ENCODE data around the gene CST3.
"Not testable (repeated sequence)": the region's sequence is repeated elsewhere in the genome, so short reads cannot be mapped to it uniquely, and the experiment has no call there.

Gene CST3

DNA sequence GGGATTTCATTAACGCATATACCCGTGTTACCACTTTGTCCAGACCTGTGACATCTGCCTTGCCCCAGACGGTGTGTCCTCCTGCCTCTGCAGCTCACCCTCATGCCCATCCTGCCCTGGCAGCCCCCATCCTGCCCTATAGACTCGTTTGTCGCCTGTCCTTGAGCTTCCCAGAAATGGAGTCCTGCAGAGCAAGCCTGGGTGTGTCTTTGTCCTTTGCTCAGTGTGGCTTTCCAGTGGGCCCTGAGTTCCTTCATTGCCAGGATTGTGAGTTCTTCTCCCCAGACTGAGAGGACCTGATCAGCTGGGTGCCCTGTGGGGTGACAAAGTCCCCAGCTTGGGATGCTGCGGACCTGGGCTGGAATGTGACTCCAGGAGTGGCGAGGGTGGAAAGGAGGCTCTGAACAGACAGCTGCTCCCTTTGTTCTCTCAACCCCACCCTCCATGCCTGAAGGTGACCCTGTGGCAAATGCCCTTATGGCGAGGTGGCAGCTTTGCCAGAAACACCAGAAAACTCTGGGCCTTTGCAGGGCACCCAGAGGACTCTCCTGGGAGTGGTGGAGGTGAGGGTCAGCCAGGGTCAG, 2.4 kb upstream of the CST3 start:
- H3K27ac ChIP-seq (ENCODE audit: low read depth, low read length): no peak overlapping the region
- H3K4ac ChIP-seq (ENCODE audit: low read depth, low read length): no peak overlapping the region
- no peak overlapping the region for H3K4me3 ChIP-seq (ENCODE audit: low read length)
- no peaks in the 10 kb centered on the region for H3K27me3 ChIP-seq (ENCODE audit: insufficient read depth, low read length, poor library complexity)
- no peak for DNase-seq
- H3K79me2 ChIP-seq (ENCODE audit: control insufficient read depth, insufficient read depth, low read length): no peaks in the 10 kb centered on the region
- no peak overlapping the region for H3K9ac ChIP-seq (ENCODE audit: low read length)
- WGBS (ENCODE audit: extremely low coverage, insufficient coverage, low lambda C conversion rate): no CpG with 5 or more reads among the region's 8 CpGs
- no peak overlapping the region for H3K18ac ChIP-seq (ENCODE audit: low read length)
- H3K4me1 ChIP-seq (ENCODE audit: control insufficient read depth, low read depth, low read length): no peaks in the 10 kb centered on the region
- H2BK5ac ChIP-seq (ENCODE audit: low read length): no peak overlapping the region
- no peak overlapping the region for H3K4me2 ChIP-seq (ENCODE audit: low read length)
- H3K56ac ChIP-seq (ENCODE audit: low read length): no peak overlapping the region
- H4K8ac ChIP-seq (ENCODE audit: low read depth, low read length): no peak overlapping the region
- no peak overlapping the region for H2BK120ac ChIP-seq (ENCODE audit: low read depth, low read length)
- no peak overlapping the region for H4K5ac ChIP-seq (ENCODE audit: low read length)
- H2BK15ac ChIP-seq (replicated peaks; ENCODE audit: low read depth): no peak overlapping the region
- no peaks in the 10 kb centered on the region for H3K36me3 ChIP-seq (ENCODE audit: control insufficient read depth, insufficient read depth, low read length)
- no peak overlapping the region for H2AK5ac ChIP-seq (ENCODE audit: low read length)
- no peak overlapping the region for H3K23ac ChIP-seq (ENCODE audit: low read length)
- no peaks in the 10 kb centered on the region for H3K79me1 ChIP-seq (ENCODE audit: low read length)

- no peak overlapping the region for H3K27ac ChIP-seq (ENCODE audit: low read depth, low read length)
- no peaks in the 10 kb centered on the region for H3K79me2 ChIP-seq (ENCODE audit: control insufficient read depth, insufficient read depth, low read length)
- no peak overlapping the region for H3K4me2 ChIP-seq (ENCODE audit: low read length)
- no peak overlapping the region for H2AK5ac ChIP-seq (ENCODE audit: low read length)
- H4K5ac ChIP-seq (ENCODE audit: low read length): no peak overlapping the region
- H3K27me3 ChIP-seq (ENCODE audit: insufficient read depth, low read length, poor library complexity): no peaks in the 10 kb centered on the region
- no CpG with 5 or more reads among the region's 8 CpGs for WGBS (ENCODE audit: extremely low coverage, insufficient coverage, low lambda C conversion rate)
- no peak overlapping the region for H3K4me3 ChIP-seq (ENCODE audit: low read length)
- no peak overlapping the region for H3K4ac ChIP-seq (ENCODE audit: low read depth, low read length)
- H2BK120ac ChIP-seq (ENCODE audit: low read depth, low read length): no peak overlapping the region
- H3K9ac ChIP-seq (ENCODE audit: low read length): no peak overlapping the region
- H3K79me1 ChIP-seq (ENCODE audit: low read length): no peaks in the 10 kb centered on the region
- H3K56ac ChIP-seq (ENCODE audit: low read length): no peak overlapping the region
- no peak overlapping the region for H2BK15ac ChIP-seq (replicated peaks; ENCODE audit: low read depth)
- H4K8ac ChIP-seq (ENCODE audit: low read depth, low read length): no peak overlapping the region
- no peak for DNase-seq
- H3K23ac ChIP-seq (ENCODE audit: low read length): no peak overlapping the region
- H3K4me1 ChIP-seq (ENCODE audit: control insufficient read depth, low read depth, low read length): no peaks in the 10 kb centered on the region
- H3K18ac ChIP-seq (ENCODE audit: low read length): no peak overlapping the region
- no peak overlapping the region for H2BK5ac ChIP-seq (ENCODE audit: low read length)
- no peaks in the 10 kb centered on the region for H3K36me3 ChIP-seq (ENCODE audit: control insufficient read depth, insufficient read depth, low read length)
These were observed 1.8 kb upstream of the CST3 start for GRCh38 chr20:23639490-23639958.

- no peak overlapping the region for H2AK5ac ChIP-seq (ENCODE audit: low read length)
- DNase-seq: no peak
- H2BK5ac ChIP-seq (ENCODE audit: low read length): no peak overlapping the region
- no peak overlapping the region for H3K23ac ChIP-seq (ENCODE audit: low read length)
- peak overlapping the region; percentile 56 for H3K56ac ChIP-seq (ENCODE audit: low read length)
- H3K4me1 ChIP-seq (ENCODE audit: control insufficient read depth, low read depth, low read length): no peaks in the 10 kb centered on the region
- no peaks in the 10 kb centered on the region for H3K79me2 ChIP-seq (ENCODE audit: control insufficient read depth, insufficient read depth, low read length)
- no peak overlapping the region for H3K27ac ChIP-seq (ENCODE audit: low read depth, low read length)
- H2BK120ac ChIP-seq (ENCODE audit: low read depth, low read length): no peak overlapping the region
- WGBS (ENCODE audit: extremely low coverage, insufficient coverage, low lambda C conversion rate): no CpG with 5 or more reads among the region's 9 CpGs
- H2BK15ac ChIP-seq (replicated peaks; ENCODE audit: low read depth): no peak overlapping the region
- no peaks in the 10 kb centered on the region for H3K36me3 ChIP-seq (ENCODE audit: control insufficient read depth, insufficient read depth, low read length)
- no peak overlapping the region for H3K4me2 ChIP-seq (ENCODE audit: low read length)
- no peak overlapping the region for H3K9ac ChIP-seq (ENCODE audit: low read length)
- no peak overlapping the region for H3K4ac ChIP-seq (ENCODE audit: low read depth, low read length)
- H3K79me1 ChIP-seq (ENCODE audit: low read length): no peaks in the 10 kb centered on the region
- no peak overlapping the region for H3K4me3 ChIP-seq (ENCODE audit: low read length)
- H3K27me3 ChIP-seq (ENCODE audit: insufficient read depth, low read length, poor library complexity): no peaks in the 10 kb centered on the region
- no peak overlapping the region for H4K5ac ChIP-seq (ENCODE audit: low read length)
- H4K8ac ChIP-seq (ENCODE audit: low read depth, low read length): no peak overlapping the region
- no peak overlapping the region for H3K18ac ChIP-seq (ENCODE audit: low read length)
These were observed 554 bp upstream of the CST3 start for GRCh38 chr20:23638309-23638708.

DNA sequence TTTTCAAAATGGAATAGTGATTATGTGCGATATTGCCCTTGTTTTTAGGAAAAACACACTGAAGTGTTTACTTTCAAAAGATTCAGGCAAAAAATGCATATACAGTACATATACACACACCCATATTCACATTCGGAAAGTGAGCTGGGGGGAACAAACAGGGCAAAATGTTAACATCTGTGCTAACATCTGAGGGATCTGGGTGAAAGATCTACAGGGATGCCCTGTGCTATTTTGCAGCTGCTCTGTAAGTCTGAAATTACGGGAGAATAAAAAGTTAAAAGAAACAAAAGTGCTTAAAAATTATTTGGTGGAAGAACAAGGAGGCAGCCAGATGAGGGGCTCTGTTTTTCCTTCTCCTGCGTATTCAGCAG, 860 bp downstream of the CST3 start:
- Histone ChIP-seq H3K4me3 (ENCODE audit: low read length) (no peak overlapping the region), H3K79me1 (ENCODE audit: low read length) (no peaks in the 10 kb centered on the region), H3K27me3 (ENCODE audit: insufficient read depth, low read length, poor library complexity) (no peaks in the 10 kb centered on the region), H4K5ac (ENCODE audit: low read length) (no peak overlapping the region), H3K27ac (ENCODE audit: low read depth, low read length) (no peak overlapping the region), H3K56ac (ENCODE audit: low read length) (peak overlapping the region; percentile 88), H3K23ac (ENCODE audit: low read length) (no peak overlapping the region), H3K79me2 (ENCODE audit: control insufficient read depth, insufficient read depth, low read length) (no peaks in the 10 kb centered on the region), H3K4me2 (ENCODE audit: low read length) (peak overlapping the region; percentile 78), H2BK15ac (replicated peaks; ENCODE audit: low read depth) (no peak overlapping the region), H2BK120ac (ENCODE audit: low read depth, low read length) (no peak overlapping the region), H3K4me1 (ENCODE audit: control insufficient read depth, low read depth, low read length) (no peaks in the 10 kb centered on the region), H3K4ac (ENCODE audit: low read depth, low read length) (no peak overlapping the region), H2BK5ac (ENCODE audit: low read length) (no peak overlapping the region), H4K8ac (ENCODE audit: low read depth, low read length) (no peak overlapping the region), H3K9ac (ENCODE audit: low read length) (peak overlapping the region; percentile 84), H3K18ac (ENCODE audit: low read length) (peak overlapping the region; percentile 15), H2AK5ac (ENCODE audit: low read length) (no peak overlapping the region), H3K36me3 (ENCODE audit: control insufficient read depth, insufficient read depth, low read length) (no peaks in the 10 kb centered on the region)
- WGBS (ENCODE audit: extremely low coverage, insufficient coverage, low lambda C conversion rate): no CpG with 5 or more reads among the region's 4 CpGs
- DNase-seq: no peak

- Histone ChIP-seq H3K27ac (ENCODE audit: low read depth, low read length) (no peak overlapping the region), H3K9ac (ENCODE audit: low read length) (no peak overlapping the region), H3K4ac (ENCODE audit: low read depth, low read length) (no peak overlapping the region), H3K79me2 (ENCODE audit: control insufficient read depth, insufficient read depth, low read length) (no peaks in the 10 kb centered on the region), H3K79me1 (ENCODE audit: low read length) (no peaks in the 10 kb centered on the region), H4K8ac (ENCODE audit: low read depth, low read length) (no peak overlapping the region), H2BK15ac (replicated peaks; ENCODE audit: low read depth) (no peak overlapping the region), H4K5ac (ENCODE audit: low read length) (no peak overlapping the region), H3K23ac (ENCODE audit: low read length) (no peak overlapping the region), H3K27me3 (ENCODE audit: insufficient read depth, low read length, poor library complexity) (no peaks in the 10 kb centered on the region), H2BK5ac (ENCODE audit: low read length) (no peak overlapping the region), H3K4me1 (ENCODE audit: control insufficient read depth, low read depth, low read length) (no peaks in the 10 kb centered on the region), H3K56ac (ENCODE audit: low read length) (peak overlapping the region; percentile 36), H3K18ac (ENCODE audit: low read length) (no peak overlapping the region), H2AK5ac (ENCODE audit: low read length) (no peak overlapping the region), H2BK120ac (ENCODE audit: low read depth, low read length) (no peak overlapping the region), H3K4me3 (ENCODE audit: low read length) (no peak overlapping the region), H3K36me3 (ENCODE audit: control insufficient read depth, insufficient read depth, low read length) (no peaks in the 10 kb centered on the region), H3K4me2 (ENCODE audit: low read length) (no peak overlapping the region)
- WGBS (ENCODE audit: extremely low coverage, insufficient coverage, low lambda C conversion rate): no CpG with 5 or more reads among the region's 19 CpGs
- DNase-seq: no peak
These were observed 1.4 kb downstream of the CST3 start for GRCh38 chr20:23636182-23636907.

GRCh38 chr20:23635768-23636090, 2.0 kb downstream of the CST3 start:
- not testable (repeated sequence) for H3K36me3 ChIP-seq (ENCODE audit: control insufficient read depth, insufficient read depth, low read length); H3K23ac ChIP-seq (ENCODE audit: low read length); H3K27ac ChIP-seq (ENCODE audit: low read depth, low read length); H3K4me3 ChIP-seq (ENCODE audit: low read length); H3K79me1 ChIP-seq (ENCODE audit: low read length); H2BK15ac ChIP-seq (replicated peaks; ENCODE audit: low read depth); H3K4me2 ChIP-seq (ENCODE audit: low read length); H2BK120ac ChIP-seq (ENCODE audit: low read depth, low read length); H3K18ac ChIP-seq (ENCODE audit: low read length); H2AK5ac ChIP-seq (ENCODE audit: low read length); DNase-seq; H3K27me3 ChIP-seq (ENCODE audit: insufficient read depth, low read length, poor library complexity); H4K5ac ChIP-seq (ENCODE audit: low read length); H3K79me2 ChIP-seq (ENCODE audit: control insufficient read depth, insufficient read depth, low read length); H3K4ac ChIP-seq (ENCODE audit: low read depth, low read length); H3K56ac ChIP-seq (ENCODE audit: low read length); H3K9ac ChIP-seq (ENCODE audit: low read length); H2BK5ac ChIP-seq (ENCODE audit: low read length); H3K4me1 ChIP-seq (ENCODE audit: control insufficient read depth, low read depth, low read length); H4K8ac ChIP-seq (ENCODE audit: low read depth, low read length)
- WGBS (ENCODE audit: extremely low coverage, insufficient coverage, low lambda C conversion rate): no CpG with 5 or more reads among the region's 2 CpGs

Measured in mesendoderm (in vitro differentiated cells).